Inferior parietal cortex (tissue), 1 donor: ENCODE data around the gene PRPF39.
"Not testable (repeated sequence)": the region's sequence is repeated elsewhere in the genome, so short reads cannot be mapped to it uniquely, and the experiment has no call there.

ENCODE experiments used
- DNase-seq: peaks from one replicate; pipeline ENCODE4 v3.0.0-alpha.2; 2016; ENCODE audit errors: extremely low spot score

PRPF39 gene, protein sequence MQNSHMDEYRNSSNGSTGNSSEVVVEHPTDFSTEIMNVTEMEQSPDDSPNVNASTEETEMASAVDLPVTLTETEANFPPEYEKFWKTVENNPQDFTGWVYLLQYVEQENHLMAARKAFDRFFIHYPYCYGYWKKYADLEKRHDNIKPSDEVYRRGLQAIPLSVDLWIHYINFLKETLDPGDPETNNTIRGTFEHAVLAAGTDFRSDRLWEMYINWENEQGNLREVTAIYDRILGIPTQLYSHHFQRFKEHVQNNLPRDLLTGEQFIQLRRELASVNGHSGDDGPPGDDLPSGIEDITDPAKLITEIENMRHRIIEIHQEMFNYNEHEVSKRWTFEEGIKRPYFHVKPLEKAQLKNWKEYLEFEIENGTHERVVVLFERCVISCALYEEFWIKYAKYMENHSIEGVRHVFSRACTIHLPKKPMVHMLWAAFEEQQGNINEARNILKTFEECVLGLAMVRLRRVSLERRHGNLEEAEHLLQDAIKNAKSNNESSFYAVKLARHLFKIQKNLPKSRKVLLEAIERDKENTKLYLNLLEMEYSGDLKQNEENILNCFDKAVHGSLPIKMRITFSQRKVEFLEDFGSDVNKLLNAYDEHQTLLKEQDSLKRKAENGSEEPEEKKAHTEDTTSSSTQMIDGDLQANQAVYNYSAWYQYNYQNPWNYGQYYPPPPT

DNA sequence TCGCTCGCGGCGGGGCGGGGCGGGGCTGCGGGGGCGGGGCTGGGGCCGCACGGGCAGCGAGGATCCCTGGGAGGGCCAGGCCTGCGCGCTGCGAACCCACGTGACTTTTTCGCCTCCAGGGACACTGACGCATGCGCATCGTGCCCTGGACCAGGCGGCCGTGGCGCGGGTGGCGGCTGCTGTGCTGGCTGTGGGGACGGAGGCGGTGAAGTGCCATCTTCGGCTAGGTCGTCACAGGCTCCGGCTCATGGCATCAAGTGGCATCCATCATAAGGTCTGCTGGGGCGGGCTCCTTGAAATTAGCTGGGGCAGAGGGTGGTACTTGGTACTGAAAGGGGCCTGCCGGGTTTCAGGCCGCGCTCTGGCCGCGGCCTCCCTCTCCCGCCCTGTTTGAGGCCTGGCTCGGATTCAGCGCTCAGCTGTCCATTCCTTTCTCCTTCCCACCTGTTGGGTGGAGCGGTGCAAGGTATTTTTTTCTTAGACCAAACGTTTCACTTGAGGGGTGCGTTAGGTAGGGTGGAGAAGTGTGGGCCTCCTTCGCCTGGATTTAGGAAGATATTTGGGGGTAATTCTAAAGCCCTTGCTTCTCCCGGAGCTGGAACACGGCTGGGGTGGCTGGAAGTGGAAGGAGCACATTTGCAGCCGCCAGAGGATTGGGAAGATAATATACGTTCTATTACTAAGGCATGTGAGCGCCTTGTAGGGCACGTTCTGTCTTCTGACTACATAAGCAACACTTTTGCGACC, at the start of gene PRPF39:
Gene PRPF39 (plus strand): TSS at position 141 of the 747 bp plus-strand sequence. CDS start 11,124 bp downstream, outside the sequence.
- peak; percentile 94 for DNase-seq

DNA sequence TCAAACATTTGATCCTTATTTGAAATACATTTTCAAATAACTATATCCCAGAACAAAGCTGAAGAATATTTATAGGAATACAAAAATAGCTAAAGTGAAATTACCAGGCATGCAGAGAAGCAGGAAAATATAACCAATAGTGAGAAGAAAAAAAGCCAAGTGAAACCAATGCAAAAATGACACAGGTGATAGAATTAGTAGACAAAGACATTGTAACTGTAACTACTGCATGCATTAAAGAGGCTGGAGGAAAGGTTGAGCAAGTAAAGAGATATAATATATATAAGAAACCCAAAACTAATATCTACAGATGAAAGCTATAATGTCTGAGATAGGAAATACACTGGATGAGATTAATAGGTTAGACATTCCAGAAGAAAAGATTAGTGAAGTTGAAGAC, 49.2 kb upstream of the PRPF39 start:
- DNase-seq, result no peak

DNA sequence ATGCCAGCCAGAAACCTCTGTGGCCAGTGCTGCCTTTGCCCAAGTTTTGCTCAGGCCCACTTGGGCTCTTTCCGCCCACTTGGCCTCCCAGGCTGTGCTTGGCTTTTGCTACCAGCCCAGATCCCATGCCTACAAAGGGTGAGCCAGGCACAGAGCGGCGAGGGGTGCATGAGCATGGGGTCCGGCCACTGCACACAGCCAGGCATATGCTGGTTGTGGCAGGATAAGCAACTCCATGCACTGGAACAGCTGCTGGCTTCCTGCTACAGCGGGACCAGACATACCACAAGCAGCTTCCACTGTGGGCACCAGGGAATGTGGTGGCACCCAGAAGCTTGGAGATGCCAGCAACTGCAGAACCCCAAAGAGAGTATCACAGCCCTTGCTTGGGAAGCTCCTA, 45.7 kb upstream of the PRPF39 start:
- no peak for DNase-seq

DNA sequence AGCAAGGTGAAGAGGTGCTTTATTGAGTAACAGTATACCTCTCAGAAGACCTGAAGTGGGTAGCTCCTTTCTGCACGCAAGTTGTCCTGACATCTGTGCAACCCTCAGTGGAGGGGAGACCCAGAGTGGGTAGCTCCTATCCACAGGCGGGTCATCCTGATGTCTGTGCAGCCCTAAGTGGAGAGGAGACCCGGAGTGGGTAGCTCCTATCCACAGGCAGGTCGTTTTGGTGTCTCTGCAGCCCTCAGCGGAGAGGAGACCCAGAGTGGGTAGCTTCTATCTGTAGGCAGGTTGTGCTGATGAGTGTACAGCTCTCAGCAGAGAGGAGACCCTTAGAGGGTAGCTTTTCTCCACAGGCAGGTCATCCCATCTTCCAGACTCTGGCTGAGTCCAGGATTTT, 45.1 kb upstream of the PRPF39 start:
- no peak for DNase-seq

DNA sequence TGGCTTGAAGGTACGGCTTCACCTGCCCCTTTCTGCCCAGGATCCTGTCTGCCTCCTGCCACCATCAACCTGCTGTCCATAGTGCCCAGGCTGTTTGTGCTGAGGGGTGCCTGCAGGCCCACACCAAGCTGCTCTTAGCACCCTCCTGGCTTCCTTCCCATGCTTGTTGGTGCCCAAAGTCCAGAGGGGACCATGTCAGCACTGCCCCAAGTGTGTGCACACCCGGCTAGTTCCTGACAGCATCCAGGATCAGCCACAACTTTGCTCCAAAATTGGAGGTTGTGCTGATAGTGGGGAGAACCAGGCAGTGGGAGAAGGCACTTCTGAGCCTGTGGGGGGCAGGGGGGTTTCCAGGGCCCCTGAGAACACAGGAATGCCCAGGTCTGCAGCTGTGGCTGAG, 44.5 kb upstream of the PRPF39 start:
- no peak for DNase-seq

DNA sequence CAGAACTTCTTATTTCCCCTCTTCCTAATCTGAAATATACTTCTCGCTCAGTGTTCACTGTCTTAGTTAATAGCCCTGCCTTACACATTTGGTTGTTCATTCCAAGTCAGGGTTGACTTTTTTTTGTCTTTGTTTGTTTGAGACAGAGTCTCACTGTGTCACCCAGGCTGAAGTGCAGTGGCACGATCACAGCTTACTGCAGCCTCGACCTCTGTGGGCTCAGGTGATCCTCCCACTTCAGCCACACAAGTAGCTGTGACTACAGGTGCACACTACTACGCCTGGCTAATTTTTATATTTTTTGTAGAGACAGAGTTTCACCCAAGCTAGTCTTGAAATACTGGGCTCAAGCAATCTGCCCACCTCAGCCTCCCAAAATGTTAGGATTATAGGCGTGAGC, 42.3 kb upstream of the PRPF39 start:
- no peak for DNase-seq

DNA sequence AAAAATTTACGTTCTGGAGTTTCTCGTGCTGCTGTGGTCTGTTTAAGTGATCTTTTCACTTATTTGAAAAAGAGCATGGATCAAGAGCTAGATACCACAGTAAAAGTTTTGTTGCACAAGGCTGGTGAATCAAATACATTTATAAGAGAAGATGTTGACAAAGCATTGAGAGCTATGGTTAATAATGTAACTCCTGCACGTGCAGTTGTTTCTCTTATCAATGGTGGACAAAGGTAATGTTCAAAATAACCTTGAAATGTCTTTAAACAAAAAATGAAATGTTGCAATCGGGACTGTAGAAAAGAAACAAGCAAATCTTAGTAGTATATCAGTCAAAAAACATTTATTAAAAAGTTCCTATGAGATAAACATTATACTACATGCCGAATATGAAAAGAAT, 39.3 kb upstream of the PRPF39 start:
- no peak for DNase-seq

DNA sequence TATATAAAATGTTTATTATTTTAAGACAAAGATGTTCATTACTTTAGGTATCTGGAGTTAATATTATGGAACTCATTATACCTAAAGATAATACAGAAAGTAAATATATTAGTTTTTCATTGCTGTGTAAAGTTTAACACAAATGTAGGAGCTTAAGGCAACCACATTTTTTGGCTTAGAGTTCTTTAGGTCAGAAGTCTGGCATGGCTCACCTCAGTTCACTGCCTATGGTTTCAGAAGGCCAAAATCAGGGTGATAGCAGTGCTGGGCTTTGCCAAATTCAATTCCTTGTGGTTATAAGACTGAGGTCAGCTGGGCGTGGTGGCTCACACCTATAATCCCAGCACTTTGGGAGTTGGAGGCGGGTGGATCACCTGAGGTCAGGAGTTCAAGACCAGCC, 35.5 kb upstream of the PRPF39 start:
- DNase-seq, result no peak

DNA sequence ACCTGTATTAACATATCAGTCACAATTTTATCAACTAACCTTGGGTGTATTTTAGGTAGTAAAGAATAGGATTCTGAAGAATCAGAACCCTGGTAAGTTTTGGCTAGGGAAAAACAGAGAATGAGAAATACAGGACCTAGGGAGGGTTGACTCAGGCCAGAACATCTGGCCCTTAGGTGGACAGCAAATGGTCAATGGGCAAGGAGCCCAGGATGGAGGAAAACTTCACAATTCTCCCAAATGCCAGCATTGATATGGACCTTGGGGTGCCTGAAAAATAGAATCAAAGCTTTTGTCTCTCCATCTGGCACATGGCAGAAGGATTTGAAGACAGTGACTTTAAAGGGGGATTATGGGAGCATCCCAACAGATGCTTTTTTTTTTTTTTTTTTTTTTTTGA, 32.7 kb upstream of the PRPF39 start:
- no peak for DNase-seq

DNA sequence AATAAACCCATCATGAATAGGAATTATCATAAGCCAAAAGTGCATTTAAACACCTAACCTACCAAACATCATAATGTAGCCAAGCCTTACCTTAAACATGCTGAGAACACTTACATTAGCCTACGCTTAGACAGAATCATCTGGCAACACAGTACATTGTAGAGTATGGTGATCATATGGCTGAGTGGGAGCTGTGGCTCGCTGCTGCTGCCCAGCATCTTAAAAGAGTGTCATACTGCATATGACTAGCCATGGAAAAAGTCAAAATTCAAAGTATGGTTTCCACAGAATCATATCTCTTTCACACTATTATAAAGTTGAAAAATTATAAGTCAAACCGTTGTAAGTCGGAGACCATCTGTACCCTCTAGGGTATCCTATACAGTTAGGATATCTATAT, 32.0 kb upstream of the PRPF39 start:
- peak; percentile 15 for DNase-seq

DNA sequence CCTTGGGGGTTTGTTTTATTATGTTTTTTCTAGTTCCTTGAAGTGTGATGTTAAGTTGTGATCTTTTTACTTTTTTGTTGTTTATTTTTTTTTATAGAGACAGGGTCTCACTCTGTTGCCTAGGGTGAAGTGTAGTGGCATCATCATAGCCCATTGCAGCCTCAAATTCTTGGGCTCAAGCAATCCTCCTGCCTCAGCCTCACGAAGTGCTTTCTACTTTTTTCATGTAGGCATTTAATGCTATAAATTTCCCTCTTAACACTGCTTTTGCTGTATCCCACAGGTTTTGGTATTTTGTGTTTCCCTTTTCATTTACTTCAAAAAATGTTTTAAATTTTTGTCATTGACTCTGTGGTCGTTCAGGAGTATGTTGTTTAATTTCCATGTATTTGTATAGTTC, 26.6 kb upstream of the PRPF39 start:
- DNase-seq, result no peak

DNA sequence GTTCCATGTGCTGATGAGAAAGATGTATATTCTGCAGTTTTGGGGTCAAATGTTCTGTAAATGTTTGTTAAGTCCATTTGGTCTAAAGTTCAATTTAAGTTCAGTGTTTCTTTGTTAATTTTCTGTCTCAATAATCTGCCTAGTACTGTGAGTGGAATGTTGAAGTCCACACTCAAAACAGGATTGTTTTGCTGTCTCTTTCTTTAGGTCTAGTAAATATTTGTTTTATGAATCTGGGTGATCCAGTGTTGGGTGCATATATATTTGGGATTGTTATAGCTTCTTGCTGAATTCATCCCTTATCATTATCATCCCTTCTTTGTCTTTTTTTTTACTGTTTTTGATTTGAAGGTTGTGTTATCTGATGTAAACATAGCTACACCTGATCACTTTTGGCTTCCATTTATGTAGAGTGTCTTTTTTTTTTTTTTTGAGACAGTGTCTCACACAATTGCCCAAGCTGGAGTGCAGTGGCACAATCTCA, 26.0 kb upstream of the PRPF39 start:
- DNase-seq, result no peak

DNA sequence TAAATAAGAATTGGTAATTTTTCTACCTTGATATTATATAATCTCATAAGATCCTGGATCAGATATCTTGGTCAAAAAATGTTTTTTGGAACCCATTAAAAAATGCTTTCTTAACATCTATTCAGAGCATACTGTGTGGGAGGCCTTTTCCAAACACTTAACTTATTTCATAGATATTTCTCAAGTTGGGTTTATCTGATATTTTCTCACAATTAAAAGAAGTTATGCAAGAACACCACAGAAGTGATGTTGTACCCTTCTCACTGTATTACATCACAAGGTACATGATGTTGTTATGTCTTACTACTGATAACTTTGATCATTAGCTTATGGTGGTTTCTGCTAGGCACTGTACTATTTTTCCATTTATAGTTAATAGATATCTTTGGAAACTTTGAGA, 23.4 kb upstream of the PRPF39 start:
- no peak for DNase-seq

DNA sequence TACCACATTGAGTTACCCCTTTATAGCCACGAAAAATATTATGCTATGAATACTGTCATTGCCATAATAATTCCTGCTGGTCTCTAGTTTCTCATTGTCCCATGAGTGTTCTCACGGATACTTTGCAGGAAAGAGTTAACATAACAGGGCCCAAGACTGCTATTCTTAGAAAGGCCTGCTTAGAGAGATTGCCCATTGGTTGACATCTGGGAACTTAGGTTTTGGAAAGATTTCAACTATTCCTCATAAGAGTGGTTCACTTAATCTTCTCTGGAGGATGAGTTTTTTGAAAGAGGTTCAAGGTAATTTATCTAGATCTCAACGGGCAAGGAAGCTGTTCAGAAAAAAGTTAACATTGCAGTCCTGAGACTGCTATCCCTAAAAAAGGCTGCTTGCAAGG, 18.4 kb upstream of the PRPF39 start:
- DNase-seq, result no peak

DNA sequence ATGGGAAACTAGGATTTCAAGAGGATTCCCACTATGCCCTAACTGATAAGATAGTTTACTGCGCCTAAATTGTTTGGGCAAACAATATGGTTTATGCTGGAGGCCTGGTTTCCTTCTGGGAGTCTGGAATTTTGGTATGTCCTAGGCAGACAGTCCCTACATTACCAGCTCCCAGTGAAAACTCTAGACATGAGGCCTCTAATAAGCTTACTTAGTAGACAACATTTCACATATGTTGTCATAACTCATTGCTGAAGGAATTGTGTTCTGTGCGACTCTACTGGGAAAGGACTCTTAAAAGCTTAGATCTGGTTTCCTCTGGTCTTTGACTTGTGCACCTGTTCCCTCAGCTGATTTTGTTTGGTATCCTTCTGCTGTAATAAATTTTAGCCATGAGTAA, 18.0 kb upstream of the PRPF39 start:
- no peak for DNase-seq

DNA sequence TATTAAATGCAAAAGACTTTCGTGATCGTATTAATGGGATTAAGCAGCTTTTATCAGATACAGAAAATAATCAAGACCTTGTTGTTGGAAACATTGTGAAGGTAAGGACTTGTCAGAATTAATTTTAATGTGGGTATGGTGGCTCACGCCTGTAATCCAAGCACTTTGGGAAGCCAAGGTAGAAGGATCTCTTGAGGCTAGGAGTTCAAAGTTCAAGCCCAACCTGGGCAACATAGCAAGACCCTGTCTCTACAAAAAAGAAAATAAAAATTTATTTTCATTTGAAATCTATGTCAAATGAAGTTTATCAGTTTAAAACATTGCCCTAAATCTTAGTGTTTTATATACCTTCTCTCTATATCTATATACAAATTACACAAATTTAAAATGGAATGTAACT, 17.2 kb upstream of the PRPF39 start:
- DNase-seq, result no peak

DNA sequence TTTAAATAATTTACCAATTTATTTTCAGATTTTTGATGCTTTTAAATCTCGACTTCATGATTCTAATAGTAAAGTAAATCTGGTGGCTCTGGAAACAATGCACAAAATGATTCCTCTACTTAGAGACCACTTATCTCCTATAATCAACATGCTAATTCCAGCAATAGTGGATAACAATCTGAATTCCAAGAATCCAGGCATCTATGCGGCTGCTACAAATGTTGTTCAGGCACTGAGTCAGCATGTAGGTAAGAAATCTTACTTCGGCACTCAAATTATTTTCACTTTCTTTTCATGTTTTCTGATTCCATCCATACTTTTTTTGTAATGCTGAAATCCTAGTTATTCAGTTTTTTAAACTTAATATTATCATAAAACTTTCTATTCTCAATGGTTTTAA, 15.5 kb upstream of the PRPF39 start:
- no peak for DNase-seq

DNA sequence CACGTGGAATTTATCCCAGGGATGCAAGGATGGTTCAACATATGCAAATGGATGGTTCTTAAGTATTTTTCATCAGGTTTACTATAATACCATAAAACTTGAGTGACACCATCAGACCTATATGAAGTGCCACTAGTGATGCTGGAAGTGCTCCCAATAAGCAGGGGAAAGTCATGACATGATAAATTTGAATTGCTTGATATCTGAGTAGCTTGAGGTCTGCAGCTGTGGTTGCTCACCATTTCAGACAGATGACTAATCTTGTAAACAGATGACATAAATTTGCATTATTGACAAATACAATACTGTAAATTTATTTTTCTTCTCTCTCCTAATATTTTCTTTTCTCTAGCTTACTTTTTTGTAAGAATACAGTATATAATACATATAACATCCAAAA, 13.7 kb upstream of the PRPF39 start:
- DNase-seq, result no peak

DNA sequence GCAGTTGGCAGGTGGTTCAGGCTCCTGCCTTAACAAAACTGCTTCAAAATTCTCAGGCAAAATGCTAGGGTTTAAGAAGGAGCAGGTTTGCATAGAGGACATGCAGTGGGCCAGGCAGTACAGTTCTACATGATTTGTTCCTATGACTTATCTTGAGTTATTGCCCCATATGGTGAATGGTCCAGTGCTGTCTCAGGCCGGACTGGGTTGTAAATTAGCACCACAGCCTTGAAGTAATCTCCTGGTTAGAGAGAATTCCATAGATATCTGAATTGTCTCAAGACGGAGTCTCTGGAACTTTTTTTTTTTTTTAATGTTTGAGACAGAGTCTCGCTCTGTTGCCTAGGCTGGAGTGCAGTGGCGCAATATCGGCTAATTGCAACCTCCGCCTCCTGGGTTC, 11.8 kb upstream of the PRPF39 start:
- no peak for DNase-seq

DNA sequence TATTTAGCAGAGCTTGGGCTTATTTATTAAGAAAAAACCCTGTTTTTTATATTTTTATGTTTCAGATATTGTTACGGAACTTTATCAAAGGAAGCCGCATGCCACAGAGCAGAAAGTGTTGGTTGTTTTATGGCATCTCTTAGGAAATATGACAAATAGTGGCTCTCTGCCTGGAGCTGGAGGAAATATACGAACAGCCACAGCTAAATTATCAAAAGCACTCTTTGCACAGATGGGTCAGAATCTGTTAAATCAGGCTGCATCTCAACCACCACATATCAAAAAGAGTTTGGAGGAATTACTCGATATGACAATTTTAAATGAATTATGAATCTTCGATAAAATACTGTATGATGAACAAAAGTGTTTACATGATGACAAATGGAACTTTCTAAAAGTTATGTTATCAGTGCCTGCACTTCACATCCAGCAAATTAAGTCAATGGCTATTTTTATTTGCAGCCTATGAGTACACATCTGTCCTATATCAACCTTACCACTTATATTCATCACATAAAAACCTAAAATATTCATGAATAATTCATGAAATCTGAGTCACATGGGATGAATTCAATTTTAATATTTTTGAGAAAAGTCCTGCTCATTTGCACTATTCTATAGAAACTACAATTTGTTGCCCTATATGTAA, 10.6 kb upstream of the PRPF39 start:
- DNase-seq, result no peak

DNA sequence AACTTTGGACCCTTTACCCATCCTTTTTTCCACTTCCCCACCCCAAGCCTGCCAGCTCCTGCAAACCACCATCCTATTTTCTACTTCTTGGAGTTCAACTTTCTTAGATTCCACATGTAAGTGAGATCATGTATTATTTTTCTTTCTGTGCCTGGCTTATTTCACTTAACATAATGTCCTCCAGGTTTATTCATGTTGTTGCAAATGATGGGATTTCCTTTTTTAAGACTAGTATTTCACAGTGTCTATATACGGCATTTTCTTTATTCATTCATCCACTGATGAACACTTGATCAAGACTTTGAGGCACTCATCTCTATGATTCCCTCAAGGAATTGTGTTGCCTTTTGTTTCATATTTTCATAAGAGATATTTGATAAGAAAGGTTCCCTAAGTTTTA, 5.6 kb upstream of the PRPF39 start:
- DNase-seq, result no peak

DNA sequence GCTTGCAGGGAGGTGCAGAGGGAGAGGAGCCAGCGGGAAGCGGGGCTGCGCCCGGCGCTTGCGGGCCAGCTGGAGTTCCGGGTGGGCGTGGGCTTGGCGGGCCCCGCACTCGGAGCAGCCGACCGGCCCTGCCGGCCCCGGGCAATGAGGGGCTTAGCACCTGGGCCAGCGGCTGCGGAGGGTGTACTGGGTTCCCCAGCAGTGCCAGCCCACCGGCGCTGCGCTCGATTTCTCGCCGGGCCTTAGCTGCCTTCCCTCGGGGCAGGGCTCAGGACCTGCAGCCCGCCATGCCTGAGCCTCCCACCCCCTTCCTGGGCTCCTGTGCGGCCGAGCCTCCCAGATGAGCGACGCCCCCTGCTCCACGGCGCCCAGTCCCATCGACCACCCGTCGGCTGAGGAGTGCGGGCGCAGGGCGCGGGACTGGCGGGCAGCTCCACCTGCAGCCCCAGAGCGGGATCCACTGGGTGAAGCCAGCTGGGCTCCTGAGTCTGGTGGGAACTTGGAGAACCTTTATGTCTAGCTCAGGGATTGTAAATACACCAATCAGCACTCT, 3.4 kb upstream of the PRPF39 start:
- not testable (repeated sequence) for DNase-seq
